GM18498 (cell line): ENCODE data around the gene RBSN.

ENCODE experiments used
- ATAC-seq: cut with Tn5 transposase; IDR thresholded peaks from one replicate; pipeline ENCODE4 v1.9.1; 2021; ENCODE audit warnings: mild to moderate bottlenecking, moderate library complexity; ENCODE audit not compliant: unreplicated experiment

Gene RBSN

DNA sequence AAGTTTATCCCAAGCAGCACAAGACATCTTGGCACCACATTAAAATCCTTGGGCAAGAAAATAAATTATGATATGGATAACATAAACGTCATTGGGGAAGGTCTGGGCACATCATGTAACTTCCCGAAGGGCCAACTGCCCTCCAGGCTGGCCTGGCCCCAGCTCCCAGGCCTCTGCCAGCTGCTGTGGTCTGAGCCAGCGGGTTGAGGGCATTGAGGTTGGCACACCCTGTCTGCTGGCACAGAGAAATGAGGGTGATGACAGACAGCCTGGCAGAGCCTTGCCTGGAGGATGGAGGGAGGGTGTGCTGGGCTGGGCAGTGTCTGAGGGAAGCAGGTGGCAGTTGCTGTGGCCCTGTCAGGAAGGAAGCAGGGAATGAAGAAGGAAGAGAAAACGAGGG lies 3.3 kb upstream of the RBSN start:
- ATAC-seq: no peak

DNA sequence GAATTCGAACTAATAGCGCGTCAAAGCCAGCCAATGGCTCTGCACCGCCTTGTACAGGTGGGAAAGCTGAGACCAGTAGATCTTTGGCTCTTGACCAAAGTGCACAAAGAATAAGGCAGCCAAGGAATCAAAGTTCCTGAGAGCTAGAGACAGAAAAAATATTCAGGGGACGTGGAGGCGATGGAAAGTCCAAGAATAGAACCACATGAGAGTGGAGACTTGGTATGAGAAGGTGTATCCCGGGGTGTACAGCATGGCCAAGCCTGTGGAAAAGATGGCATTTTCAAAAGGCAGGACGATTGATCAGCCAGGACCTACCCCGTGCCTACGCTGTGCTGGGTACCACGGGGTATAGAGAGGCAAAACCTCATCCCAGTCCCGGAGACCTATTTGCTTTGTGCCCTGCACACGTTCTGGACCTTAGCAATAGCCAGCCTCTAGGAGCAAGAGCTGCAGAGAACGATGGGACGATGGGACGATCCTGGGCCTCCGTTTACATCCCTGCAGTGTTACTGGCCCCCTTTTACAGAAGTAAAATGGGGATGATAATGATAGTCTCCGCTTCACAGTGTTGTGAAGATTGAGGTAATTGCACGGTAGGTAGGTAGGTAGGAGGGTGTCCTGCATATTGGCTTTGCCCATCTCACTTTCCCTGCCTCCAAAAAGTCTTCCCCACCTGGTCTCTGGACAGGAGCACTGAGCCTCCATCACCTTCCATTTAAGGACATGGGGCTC lies 583 bp upstream of the RBSN start:
- peak; percentile 15 for ATAC-seq

DNA sequence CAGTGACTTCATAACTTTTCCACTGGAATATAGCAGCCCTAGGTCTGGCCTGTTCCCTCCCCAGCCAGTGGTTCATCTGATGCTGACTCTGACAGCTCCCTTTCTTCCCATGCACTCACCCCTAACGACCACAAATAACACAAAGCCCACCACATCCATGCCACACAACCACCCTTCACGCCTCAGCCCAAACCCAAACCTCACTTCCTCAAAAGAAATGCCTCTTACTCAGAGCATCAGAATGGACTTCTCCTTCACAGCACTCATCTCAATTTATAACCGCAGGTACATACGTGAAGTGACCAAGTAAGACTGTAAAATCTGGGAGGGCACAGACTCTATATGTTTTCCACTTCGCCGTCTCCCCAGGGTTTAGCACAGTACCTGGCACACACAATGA lies 1.1 kb downstream of the RBSN start:
- no peak for ATAC-seq

DNA sequence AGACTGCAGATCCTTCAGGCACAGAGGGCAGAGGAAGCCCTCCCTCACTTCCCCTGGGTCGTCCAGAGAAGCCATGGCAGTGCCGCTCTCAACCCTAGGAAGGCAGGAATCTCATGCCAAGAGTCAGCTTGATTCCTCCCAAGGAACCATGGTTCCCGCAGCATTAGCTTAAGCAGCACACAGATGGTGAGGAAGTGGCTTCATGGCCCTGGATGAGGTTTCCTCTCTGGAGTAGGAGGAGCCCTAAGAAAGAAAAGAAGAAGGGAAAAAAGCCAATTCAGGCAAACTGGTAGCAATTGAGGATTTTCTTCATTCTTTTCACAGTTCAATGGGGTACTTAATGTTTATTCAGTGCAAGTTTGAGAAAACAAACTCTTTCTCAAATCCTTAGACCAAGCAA lies 2.9 kb downstream of the RBSN start:
- no peak for ATAC-seq

- no peak for ATAC-seq
Observed at GRCh38 chr3:15094187-15094875, 4.6 kb downstream of the RBSN start.

DNA sequence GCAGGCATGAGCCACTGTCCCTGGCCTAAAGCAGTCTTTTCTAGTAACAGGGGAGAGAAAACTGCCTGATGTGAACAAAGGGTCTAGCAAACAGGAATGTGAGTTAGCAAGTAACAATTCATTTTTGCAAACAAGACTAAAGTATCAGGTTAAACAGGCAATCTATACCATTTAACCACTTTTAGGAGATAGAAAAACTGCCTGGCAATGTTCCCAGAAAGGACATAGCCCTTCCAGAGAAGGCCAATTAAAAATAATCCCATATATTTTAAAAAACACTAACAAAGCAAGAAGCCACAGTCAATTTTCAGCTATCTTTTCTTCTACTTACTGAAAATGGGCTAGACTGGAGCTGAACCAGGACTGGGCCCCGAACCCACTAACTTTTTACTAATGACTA lies 6.3 kb downstream of the RBSN start:
- ATAC-seq: no peak

DNA sequence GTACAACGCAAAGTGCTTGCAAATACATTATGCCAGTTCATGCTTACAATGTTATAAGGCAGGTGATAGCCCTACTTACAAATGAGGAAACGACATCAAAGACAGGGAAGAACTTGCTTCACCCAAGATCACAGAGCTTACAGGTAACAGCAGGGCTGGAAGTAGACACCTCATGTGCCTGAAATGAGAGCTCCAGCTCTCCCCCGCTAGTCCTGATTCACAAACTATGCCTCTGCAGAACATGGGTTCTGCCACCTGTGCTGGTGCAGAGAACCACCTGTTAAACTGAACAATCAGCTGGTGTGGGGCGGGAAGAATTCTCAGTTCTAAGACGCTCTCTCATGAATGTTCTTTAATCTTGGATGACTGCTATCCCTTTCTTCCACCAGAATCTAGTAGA lies 7.4 kb downstream of the RBSN start:
- no peak for ATAC-seq

DNA sequence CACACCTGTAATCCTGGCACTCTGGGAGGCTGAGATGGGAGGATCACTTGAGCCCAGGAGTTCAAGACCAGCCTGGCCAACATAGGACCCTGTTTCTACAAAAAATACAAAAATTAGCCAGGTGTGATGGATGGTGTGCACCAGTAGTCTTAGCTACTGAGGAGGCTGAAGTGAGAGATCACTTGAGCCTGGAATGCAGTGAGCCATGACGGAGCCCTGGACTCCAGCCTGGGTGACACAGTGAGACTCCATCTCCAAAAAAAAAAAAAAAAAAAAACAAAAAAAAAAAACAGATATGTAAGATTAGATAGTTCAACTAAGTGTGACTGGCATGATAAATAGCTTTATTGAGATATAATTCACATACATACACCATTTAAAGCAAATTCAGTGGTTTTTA lies 9.7 kb downstream of the RBSN start:
- ATAC-seq: no peak

GRCh38 chr3:15086699-15087098 lies 12.2 kb downstream of the RBSN start:
- no peak for ATAC-seq

GRCh38 chr3:15086263-15086662 lies 12.7 kb downstream of the RBSN start:
- no peak for ATAC-seq

- ATAC-seq: no peak
Observed at GRCh38 chr3:15083252-15083651, 15.7 kb downstream of the RBSN start.

GRCh38 chr3:15081960-15082664 lies 16.8 kb downstream of the RBSN start:
- no peak for ATAC-seq

DNA sequence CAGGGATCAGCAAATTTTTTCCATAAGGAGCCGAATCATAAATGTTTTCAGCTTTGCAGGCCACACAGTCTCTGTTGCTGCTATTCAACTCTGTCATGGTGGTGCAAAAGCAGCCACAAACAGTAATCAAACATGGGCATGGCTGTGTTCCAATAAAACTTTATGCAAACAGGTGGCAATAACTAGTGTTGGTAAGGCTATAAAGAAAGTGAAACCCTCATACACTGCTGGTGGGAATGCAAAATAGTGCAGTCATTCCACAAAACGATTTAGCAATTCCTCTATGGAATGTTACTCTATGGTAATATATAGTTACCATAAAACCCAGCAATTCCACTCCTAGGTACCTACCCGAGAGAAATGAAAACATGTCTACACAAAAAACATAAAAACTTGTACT lies 19.9 kb downstream of the RBSN start:
- ATAC-seq: no peak

DNA sequence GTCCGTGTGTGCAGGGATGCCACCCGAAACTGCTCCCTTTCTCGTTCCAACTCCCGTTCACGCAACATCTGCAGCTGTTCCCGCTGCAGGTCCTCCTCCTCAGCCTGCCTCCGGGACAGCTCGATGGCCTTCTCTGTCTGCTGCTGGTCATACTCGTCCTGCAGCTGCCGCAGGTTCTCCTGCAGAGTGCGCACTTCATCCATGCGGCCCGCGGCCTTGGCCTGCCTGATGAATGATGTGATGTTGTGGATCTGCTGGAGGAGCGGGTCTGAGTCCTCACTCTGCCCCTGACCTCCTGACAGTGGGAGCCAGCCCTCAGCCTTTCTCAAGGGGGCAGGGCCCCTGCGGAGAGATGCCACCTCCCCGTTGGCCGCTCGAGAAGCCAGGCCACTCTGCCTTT lies 24.4 kb downstream of the RBSN start:
- no peak for ATAC-seq

- ATAC-seq: no peak
Observed at GRCh38 chr3:15071699-15072098, 27.2 kb downstream of the RBSN start.

DNA sequence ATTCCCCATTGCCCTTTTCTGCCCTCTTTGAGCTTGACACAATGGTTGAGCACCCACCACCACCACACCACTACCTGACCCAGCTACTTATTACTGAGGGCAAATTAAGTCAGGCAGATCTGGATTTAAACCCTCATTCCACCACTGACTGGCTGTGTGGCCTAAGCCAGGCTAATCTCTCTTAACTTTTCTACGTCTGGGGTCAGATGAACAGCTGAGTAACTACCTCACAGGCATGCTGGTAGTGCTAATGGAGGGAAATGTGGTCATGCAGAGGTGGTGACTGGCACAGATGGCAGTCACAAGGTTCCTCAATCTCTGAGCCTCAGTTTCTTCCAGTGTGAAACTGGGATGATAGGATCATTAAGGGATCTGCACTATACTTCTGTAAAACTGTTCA lies 29.5 kb downstream of the RBSN start:
- no peak for ATAC-seq

GRCh38 chr3:15066467-15066866 lies 32.5 kb downstream of the RBSN start:
- no peak for ATAC-seq

- ATAC-seq: no peak
Observed at GRCh38 chr3:15065550-15066007, 33.4 kb downstream of the RBSN start.

GRCh38 chr3:15064835-15065549 lies 34.0 kb downstream of the RBSN start, which contains the start of gene MRPS25:
Gene MRPS25, minus strand, starts transcription at chr3:15065315. Its CDS starts 121 bp downstream, at chr3:15065194.
- ATAC-seq: peak; percentile 96

- ATAC-seq: peak; percentile 27
Observed at GRCh38 chr3:15064299-15064834, 34.6 kb downstream of the RBSN start.
